Calu3 (cell line): Measurements from ENCODE around the gene GABRB3. TPM values are rescaled to one million over a fixed set of nuclear protein-coding genes. Genes with fewer than 3 reads are reported as not detected.

Source experiments
- BruUV-seq: library from RNA; stranded (reverse); fragments of 400-500 nt; replicated peaks from 2 replicates; lab custom pipeline; 2021; lab: Mats Ljungman, UMichigan
- CTCF ChIA-PET: fragments of 300-600 bp; sonication (Branson Sonifier 250); formaldehyde crosslinking; loops from one replicate; lab custom pipeline; 2022; ENCODE audit warnings: antibody characterized with exemption; lab: Charles Lee
- DNase-seq: peaks from one replicate; pipeline ENCODE4 v3.0.0; 2022
- H3K27ac Mint-ChIP-seq: one replicate; pipeline ENCODE4 v1.8.0; 2022; ENCODE audit warnings: mixed read lengths; ENCODE audit not compliant: unreplicated experiment
- H3K27me3 Mint-ChIP-seq: one replicate; pipeline ENCODE4 v1.8.0; 2022; ENCODE audit warnings: mixed read lengths; ENCODE audit not compliant: unreplicated experiment
- H3K36me3 Mint-ChIP-seq: one replicate; pipeline ENCODE4 v1.8.0; 2022; ENCODE audit warnings: mild to moderate bottlenecking, moderate library complexity, mixed read lengths; ENCODE audit not compliant: insufficient read depth, unreplicated experiment
- H3K4me1 Mint-ChIP-seq: one replicate; pipeline ENCODE4 v1.8.0; 2022; ENCODE audit warnings: mild to moderate bottlenecking, low read depth, mixed read lengths; ENCODE audit not compliant: unreplicated experiment
- H3K4me3 Mint-ChIP-seq: one replicate; pipeline ENCODE4 v1.8.0; 2022; ENCODE audit warnings: mild to moderate bottlenecking, low read depth, moderate library complexity, mixed read lengths; ENCODE audit not compliant: unreplicated experiment
- H3K9me3 Mint-ChIP-seq: one replicate; pipeline ENCODE4 v1.8.0; 2022; ENCODE audit warnings: low read depth, mixed read lengths; ENCODE audit not compliant: unreplicated experiment
- CTCF ChIP-seq: fragments of 200-600 bp; IDR thresholded peaks from one replicate; pipeline ENCODE4 v1.8.0; 2022; ENCODE audit warnings: antibody characterized with exemption; ENCODE audit not compliant: unreplicated experiment
- intact Hi-C: fragments of 100-400 bp; cut with micrococcal nuclease; formaldehyde crosslinking; loops from one replicate; pipeline ENCODE4 v1.10.0; 2022; ENCODE audit not compliant: unreplicated experiment
- total RNA-seq: library from RNA; stranded (reverse); gene quantifications from 2 replicates; pipeline ENCODE4 v1.2.3, GENCODE V29; 2022

Gene GABRB3
- total RNA-seq, 1 experiment from 2014 or later: not detected

DNA sequence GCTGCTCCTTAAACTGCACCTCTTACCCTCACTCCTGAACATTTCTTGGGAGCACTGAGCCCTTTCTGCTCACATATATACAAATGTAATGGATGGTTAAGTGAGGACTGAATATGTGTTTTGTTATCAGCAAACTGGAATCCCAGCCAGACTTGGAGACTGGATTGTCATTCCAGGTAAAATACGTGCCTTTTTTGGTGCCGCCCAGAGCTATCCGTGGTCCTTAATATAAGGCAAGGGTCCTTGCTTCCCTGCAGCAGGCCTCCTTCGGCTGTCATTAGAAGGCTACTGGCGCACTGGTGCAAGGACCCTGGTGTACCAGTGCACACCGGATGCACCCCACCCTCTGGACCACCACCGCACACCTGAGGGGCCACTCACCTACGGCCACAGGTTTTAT, 1.1 kb upstream of the GABRB3 start:
- CTCF ChIA-PET: no interaction called here
- Mint-ChIP-seq H3K27ac (no peak overlapping the region), H3K36me3 (no peaks in the 10 kb centered on the region), H3K9me3 (peaks cover 2% of the 10 kb centered on the region), H3K4me1 (no peaks in the 10 kb centered on the region), H3K4me3 (no peak overlapping the region), H3K27me3 (no peaks in the 10 kb centered on the region)
- DNase-seq: no peak
- BruUV-seq: no TSS peak
- intact Hi-C loops: no loop called here
- no peak for TF ChIP-seq CTCF

GRCh38 chr15:26773067-26773877, 406 bp upstream of the GABRB3 start:
- Mint-ChIP-seq H3K9me3 (peaks cover 2% of the 10 kb centered on the region), H3K27me3 (no peaks in the 10 kb centered on the region), H3K36me3 (no peaks in the 10 kb centered on the region), H3K4me3 (no peak overlapping the region), H3K27ac (no peak overlapping the region), H3K4me1 (no peaks in the 10 kb centered on the region)
- no peak for TF ChIP-seq CTCF
- no peak for DNase-seq
- BruUV-seq: no TSS peak
- CTCF ChIA-PET: no interaction called here
- intact Hi-C loops: no loop called here

DNA sequence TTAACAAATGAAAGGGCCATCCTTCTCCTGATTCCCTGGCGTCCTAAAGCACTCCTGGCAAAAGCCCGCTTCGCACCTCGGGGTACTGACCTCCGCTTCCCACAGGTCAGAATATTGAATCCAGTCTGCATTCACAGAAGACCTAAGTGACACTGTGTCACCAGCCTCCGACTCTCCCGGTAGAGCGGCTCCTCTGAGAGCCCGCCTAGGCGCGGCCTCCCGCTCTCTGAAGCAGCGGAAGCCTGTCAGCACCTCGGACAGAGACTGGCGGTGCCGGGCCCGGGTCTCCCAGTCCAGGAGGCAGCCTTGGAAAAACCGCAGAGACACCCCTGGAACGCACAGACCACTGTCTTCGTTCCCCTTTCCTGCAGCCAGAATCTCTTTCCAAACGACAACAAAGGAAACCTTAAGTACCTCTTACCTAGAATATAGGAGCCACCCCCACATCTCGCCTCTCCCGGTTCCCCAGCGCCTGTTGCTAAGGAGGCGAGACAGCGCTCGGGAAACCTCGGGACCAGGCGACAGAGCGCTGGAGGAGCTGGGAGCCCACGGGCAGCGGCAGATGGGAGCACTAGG, 1.2 kb downstream of the GABRB3 start:
- no peak for DNase-seq
- CTCF ChIA-PET: no interaction called here
- peaks cover 2% of the 10 kb centered on the region for H3K9me3 Mint-ChIP-seq
- H3K4me1 Mint-ChIP-seq: no peaks in the 10 kb centered on the region
- no peaks in the 10 kb centered on the region for H3K36me3 Mint-ChIP-seq
- no peak overlapping the region for H3K27ac Mint-ChIP-seq
- no peaks in the 10 kb centered on the region for H3K27me3 Mint-ChIP-seq
- intact Hi-C loops: no loop called here
- H3K4me3 Mint-ChIP-seq: no peak overlapping the region
- TF ChIP-seq CTCF: no peak
- no TSS peak for BruUV-seq

- Mint-ChIP-seq H3K9me3 (peaks cover 2% of the 10 kb centered on the region), H3K27ac (no peak overlapping the region), H3K4me1 (no peaks in the 10 kb centered on the region), H3K4me3 (no peak overlapping the region), H3K27me3 (no peaks in the 10 kb centered on the region), H3K36me3 (no peaks in the 10 kb centered on the region)
- CTCF ChIA-PET: no interaction called here
- no peak for TF ChIP-seq CTCF
- DNase-seq: no peak
- intact Hi-C loops: no loop called here
- no TSS peak for BruUV-seq
These were observed 1.7 kb downstream of the GABRB3 start for GRCh38 chr15:26771168-26771567.
